K562 (cell line): ENCODE measurements around the gene STK25.

Experiments used
- CHD2 ChIP-seq: IDR thresholded peaks from 2 replicates; pipeline ENCODE4 v1.6.1; 2011; ENCODE audit warnings: low read depth, low read length
- DDX20 ChIP-seq: fragments of 450-650 bp; IDR thresholded peaks from 2 replicates; pipeline ENCODE4 v1.6.1; 2016; ENCODE audit warnings: missing genetic modification characterization, low read depth, mild to moderate bottlenecking, missing compliant biosample characterization, moderate library complexity
- EWSR1 ChIP-seq: fragments of 450-650 bp; IDR thresholded peaks from 2 replicates; pipeline ENCODE4 v1.6.1; 2018; ENCODE audit warnings: borderline replicate concordance, mild to moderate bottlenecking, low read depth, moderate library complexity; ENCODE audit not compliant: partially characterized antibody
- L3MBTL2 ChIP-seq: fragments of 450-650 bp; IDR thresholded peaks from 2 replicates; pipeline ENCODE4 v1.6.1; 2016; ENCODE audit warnings: mild to moderate bottlenecking, moderate library complexity
- PHB ChIP-seq: fragments of 250-450 bp; sonication (Bioruptor Pico); IDR thresholded peaks from 2 replicates; pipeline ENCODE4 v1.5.0; 2021
- POLR2AphosphoS5 ChIP-seq: IDR thresholded peaks from 2 replicates; pipeline ENCODE4 v1.6.1; 2011; ENCODE audit warnings: mild to moderate bottlenecking, low read depth, low read length, moderate library complexity; ENCODE audit not compliant: control insufficient read depth, insufficient read depth
- TBL1XR1 ChIP-seq, 2 experiments: IDR thresholded peaks; 2 replicates each; pipeline ENCODE4 v1.6.1; 2012; ENCODE audit warnings: improper control_type of control experiment in 2 of 2, low read length in 2 of 2, mild to moderate bottlenecking in 1 of 2
- ZFX ChIP-seq: sonication (generic); formaldehyde crosslinking; IDR thresholded peaks from 2 replicates; pipeline ENCODE4 v1.8.0; 2022; ENCODE audit warnings: mild to moderate bottlenecking, missing genetic modification reagents, moderate library complexity
- ZNF3 ChIP-seq: fragments of 250-450 bp; sonication (Bioruptor Pico); IDR thresholded peaks from 2 replicates; pipeline ENCODE4 v1.5.0; 2021; ENCODE audit warnings: mild to moderate bottlenecking, moderate library complexity
- TF ChIP-seq, protein P1 (sequence below): fragments of 450-650 bp; IDR thresholded peaks from 2 replicates; pipeline ENCODE4 v1.6.1; 2016
- TF ChIP-seq, protein P2 (sequence below): sonication (generic); formaldehyde crosslinking; IDR thresholded peaks from 2 replicates; pipeline ENCODE4 v1.8.0; 2023; ENCODE audit warnings: missing genetic modification reagents, mild to moderate bottlenecking, borderline replicate concordance
- TF ChIP-seq, protein P3 (sequence below): sonication (generic); formaldehyde crosslinking; IDR thresholded peaks from 2 replicates; pipeline ENCODE4 v1.8.0; 2022; ENCODE audit warnings: mild to moderate bottlenecking, missing genetic modification reagents, borderline replicate concordance

DNA sequence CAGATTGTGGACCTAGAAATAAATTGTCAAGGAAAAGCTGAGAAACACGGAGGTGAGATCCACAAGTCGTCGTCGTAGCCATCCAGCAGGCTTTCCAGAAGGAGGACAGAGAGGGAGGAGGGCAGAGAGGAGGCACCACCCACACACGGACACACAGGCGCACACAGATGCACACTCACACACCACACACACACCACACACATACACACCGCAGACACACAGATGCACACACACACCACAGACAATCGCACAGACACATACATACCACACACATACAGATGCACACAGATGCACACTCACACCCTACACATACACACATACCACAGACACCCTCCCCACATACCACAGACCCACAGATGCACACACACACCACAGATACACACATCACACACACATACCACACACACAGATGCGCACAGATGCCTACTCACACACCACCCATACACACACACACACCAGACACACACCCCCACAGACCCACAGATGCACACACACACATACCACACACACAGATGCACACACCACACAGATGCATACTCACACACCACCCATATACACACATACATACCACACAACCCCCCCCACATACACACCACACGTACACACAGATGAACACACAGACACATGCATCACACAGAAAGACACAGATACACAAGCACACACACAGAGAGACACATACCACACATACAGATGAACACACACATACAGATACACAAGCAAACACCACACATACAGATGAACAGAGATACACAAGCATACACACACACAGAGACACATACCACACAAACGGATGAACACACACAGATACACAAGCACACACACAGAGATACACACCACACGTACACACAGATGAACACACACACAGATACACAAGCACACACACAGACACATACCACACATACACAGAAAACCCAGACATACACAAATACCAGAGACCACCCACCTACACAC lies 37.4 kb upstream of the STK25 start:
- TF ChIP-seq ZFX (CRISPR knock-in tag) (no peak), ZNF3 (no peak), PHB (CRISPR knock-in tag) (no peak), EWSR1 (no peak), L3MBTL2 (no peak), DDX20 (no peak), TBL1XR1 (IDR thresholded peaks at IDR 0.05; ENCODE audit: low read length in 2 of 2) (no peak), POLR2AphosphoS5 (no peak), CHD2 (no peak)
- TF ChIP-seq, protein P1, sequence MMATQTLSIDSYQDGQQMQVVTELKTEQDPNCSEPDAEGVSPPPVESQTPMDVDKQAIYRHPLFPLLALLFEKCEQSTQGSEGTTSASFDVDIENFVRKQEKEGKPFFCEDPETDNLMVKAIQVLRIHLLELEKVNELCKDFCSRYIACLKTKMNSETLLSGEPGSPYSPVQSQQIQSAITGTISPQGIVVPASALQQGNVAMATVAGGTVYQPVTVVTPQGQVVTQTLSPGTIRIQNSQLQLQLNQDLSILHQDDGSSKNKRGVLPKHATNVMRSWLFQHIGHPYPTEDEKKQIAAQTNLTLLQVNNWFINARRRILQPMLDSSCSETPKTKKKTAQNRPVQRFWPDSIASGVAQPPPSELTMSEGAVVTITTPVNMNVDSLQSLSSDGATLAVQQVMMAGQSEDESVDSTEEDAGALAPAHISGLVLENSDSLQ: no peak
- TF ChIP-seq, protein P2, sequence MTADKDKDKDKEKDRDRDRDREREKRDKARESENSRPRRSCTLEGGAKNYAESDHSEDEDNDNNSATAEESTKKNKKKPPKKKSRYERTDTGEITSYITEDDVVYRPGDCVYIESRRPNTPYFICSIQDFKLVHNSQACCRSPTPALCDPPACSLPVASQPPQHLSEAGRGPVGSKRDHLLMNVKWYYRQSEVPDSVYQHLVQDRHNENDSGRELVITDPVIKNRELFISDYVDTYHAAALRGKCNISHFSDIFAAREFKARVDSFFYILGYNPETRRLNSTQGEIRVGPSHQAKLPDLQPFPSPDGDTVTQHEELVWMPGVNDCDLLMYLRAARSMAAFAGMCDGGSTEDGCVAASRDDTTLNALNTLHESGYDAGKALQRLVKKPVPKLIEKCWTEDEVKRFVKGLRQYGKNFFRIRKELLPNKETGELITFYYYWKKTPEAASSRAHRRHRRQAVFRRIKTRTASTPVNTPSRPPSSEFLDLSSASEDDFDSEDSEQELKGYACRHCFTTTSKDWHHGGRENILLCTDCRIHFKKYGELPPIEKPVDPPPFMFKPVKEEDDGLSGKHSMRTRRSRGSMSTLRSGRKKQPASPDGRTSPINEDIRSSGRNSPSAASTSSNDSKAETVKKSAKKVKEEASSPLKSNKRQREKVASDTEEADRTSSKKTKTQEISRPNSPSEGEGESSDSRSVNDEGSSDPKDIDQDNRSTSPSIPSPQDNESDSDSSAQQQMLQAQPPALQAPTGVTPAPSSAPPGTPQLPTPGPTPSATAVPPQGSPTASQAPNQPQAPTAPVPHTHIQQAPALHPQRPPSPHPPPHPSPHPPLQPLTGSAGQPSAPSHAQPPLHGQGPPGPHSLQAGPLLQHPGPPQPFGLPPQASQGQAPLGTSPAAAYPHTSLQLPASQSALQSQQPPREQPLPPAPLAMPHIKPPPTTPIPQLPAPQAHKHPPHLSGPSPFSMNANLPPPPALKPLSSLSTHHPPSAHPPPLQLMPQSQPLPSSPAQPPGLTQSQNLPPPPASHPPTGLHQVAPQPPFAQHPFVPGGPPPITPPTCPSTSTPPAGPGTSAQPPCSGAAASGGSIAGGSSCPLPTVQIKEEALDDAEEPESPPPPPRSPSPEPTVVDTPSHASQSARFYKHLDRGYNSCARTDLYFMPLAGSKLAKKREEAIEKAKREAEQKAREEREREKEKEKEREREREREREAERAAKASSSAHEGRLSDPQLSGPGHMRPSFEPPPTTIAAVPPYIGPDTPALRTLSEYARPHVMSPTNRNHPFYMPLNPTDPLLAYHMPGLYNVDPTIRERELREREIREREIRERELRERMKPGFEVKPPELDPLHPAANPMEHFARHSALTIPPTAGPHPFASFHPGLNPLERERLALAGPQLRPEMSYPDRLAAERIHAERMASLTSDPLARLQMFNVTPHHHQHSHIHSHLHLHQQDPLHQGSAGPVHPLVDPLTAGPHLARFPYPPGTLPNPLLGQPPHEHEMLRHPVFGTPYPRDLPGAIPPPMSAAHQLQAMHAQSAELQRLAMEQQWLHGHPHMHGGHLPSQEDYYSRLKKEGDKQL (CRISPR knock-in tag): no peak
- TF ChIP-seq, protein P3, sequence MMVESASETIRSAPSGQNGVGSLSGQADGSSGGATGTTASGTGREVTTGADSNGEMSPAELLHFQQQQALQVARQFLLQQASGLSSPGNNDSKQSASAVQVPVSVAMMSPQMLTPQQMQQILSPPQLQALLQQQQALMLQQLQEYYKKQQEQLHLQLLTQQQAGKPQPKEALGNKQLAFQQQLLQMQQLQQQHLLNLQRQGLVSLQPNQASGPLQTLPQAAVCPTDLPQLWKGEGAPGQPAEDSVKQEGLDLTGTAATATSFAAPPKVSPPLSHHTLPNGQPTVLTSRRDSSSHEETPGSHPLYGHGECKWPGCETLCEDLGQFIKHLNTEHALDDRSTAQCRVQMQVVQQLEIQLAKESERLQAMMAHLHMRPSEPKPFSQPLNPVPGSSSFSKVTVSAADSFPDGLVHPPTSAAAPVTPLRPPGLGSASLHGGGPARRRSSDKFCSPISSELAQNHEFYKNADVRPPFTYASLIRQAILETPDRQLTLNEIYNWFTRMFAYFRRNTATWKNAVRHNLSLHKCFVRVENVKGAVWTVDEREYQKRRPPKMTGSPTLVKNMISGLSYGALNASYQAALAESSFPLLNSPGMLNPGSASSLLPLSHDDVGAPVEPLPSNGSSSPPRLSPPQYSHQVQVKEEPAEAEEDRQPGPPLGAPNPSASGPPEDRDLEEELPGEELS (CRISPR knock-in tag): no peak
